Measurements from ENCODE around the gene MYOG.

DNA sequence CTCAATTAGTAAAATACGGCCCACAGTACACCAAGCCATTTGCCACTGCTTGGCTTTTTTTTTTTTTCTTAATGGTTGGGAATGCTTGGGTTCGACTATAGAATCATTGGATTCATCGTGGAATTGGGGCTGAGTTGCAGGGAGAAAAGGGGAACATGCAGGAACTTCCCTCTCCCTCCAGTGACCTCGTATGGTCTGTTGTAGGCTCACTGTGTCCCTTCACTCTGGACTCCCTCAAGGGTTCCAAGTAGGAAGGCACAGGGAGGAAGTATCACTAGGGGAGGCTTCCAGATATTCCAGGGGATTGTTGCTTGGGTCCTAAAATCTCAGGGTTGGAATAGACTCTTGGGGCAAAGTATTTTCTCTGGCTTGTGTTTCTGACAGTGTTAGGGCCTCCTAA lies 35.0 kb downstream of the MYOG start:
- TF ChIP-seq CTCF (IDR thresholded peaks at IDR 0.05 in 4 of 5, conservative IDR thresholded peaks at IDR 0.05 in 1 of 5) (no peak), POLR2A (IDR thresholded peaks at IDR 0.05) (no peak)
